Activated CD8-positive, alpha-beta memory T cell treated with anti-CD3 and anti-CD28 coated beads for 1 hour (primary cell): Measurements from ENCODE around the gene RAB27B.

Experiments used
- DNase-seq, 2 donors: peaks; one replicate each; pipeline ENCODE4 v3.0.0-alpha.2; 2020; ENCODE audit warnings: low read depth in 1 of 2; ENCODE audit errors: extremely low read depth in 1 of 2

The RAB27B gene

DNA sequence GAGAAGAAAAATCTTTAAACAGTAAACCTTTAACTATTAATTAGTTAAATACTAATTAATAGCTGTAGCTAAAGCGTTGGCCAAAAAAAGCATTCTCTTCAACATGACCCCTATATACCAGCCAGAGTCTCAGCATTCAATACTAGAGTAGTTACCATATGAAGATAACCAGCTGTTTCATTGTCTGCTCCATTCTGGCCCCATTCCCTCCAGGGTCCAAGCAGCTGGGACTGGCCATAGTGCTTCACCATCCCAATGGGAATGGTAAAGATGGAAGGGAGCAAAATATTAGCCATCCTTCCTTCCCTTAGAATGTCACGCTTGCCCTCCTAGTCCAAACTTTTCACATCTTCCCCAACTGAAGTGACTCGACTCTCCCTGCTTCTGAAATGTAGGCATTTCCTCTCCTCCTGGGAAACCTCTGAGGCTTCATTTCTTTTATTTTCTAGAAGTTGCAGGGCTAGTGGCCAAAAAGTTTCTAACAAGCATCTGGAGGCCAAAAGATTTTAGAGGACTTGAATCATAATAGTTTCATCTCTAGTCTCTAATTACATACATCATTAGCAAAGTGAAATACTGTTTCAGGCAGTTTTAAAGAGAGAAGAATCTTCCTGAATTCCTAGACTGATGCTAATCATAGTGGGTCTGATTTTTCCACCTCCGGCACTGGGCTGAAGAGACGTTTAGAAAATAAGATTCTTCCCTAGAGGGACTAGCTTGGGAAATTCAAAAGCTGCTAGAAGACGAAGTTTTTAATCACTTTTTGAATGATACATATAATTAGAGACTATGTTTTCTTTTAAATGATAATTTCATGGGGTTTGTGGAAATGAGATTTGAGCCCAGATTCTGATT is 78.3 kb downstream of the RAB27B start:
- no peak for DNase-seq

DNA sequence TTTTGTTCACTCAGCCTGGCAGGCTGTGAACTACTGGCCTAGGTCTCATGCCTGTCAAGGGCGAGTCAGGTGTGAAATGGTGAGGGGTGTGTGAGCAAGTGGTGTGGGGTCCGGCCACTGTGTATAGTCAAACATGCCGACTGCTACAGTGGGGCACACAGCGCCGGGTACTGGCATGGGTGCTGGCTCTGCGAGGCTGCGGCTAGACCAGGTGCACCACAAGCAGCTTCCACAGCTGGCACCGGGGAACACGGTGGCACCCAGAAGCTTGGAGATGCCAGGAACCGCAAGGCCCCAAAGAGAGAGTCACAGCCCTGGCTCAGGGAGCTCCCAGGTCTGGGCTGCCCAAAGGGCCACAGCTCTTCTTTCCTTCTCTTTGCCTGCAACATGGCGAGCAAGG is 81.3 kb downstream of the RAB27B start:
- DNase-seq: no peak

DNA sequence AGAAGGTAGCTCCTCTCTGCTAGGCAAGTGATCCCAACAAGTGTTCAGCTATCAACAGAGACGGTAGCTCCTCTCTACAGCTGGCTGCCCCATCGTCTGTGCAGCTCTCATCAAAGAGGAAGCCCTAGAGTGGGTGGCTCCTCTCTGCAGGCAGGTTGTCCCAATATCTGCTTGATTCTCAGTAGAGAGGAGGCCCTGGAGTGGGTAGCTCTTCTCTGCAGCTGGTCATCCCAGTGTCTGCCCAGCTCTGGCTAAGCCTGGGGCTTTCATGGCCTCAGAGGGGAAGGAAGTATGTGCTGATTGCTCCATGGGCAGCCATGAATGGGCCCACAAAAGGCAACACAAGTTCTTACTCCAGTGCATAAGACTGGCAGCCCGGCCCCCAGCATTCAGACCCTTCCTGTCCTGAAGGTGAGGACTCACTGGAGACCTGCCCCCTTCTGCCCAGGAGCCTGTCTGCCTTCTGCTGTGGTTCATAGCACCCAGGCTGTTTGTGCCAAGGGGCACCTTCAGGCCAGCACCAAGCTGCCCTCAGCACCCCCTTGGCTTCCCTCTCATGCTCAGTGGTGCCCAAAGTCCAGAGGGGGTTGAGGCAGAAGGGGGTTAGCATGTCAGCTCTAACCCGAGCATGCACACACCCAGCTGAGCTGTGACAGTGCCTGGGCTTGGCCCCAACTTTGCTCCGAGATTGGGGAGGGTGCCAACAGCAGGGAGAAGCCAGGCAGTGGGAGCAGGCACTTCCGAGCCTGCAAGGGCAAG is 82.1 kb downstream of the RAB27B start:
- no peak for DNase-seq

DNA sequence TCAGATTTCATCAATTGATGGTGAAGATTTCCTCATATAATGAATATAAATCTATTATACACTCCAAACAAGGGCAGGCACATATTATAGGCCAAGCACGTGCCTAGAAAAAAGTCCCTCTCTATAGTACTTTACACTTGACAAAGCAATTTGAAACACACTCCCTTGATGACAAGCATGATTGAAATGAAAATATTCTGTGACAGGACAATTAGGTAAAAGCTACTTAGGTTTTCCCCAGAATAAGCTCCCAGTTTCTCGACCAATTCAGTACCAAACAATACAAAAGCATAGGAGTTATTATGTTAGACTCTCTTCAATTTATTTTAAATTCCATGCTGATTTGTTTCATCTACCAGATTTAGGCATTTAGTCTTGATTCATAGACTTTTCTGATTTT is 83.3 kb downstream of the RAB27B start:
- no peak for DNase-seq

GRCh38 chr18:54914816-54915215 is 86.5 kb downstream of the RAB27B start:
- DNase-seq: no peak

- no peak for DNase-seq
Observed at GRCh38 chr18:54916507-54916906, 88.2 kb downstream of the RAB27B start.

- no peak for DNase-seq
Observed at GRCh38 chr18:54918060-54918459, 89.8 kb downstream of the RAB27B start.

GRCh38 chr18:54919412-54919811 is 91.1 kb downstream of the RAB27B start:
- no peak for DNase-seq

DNA sequence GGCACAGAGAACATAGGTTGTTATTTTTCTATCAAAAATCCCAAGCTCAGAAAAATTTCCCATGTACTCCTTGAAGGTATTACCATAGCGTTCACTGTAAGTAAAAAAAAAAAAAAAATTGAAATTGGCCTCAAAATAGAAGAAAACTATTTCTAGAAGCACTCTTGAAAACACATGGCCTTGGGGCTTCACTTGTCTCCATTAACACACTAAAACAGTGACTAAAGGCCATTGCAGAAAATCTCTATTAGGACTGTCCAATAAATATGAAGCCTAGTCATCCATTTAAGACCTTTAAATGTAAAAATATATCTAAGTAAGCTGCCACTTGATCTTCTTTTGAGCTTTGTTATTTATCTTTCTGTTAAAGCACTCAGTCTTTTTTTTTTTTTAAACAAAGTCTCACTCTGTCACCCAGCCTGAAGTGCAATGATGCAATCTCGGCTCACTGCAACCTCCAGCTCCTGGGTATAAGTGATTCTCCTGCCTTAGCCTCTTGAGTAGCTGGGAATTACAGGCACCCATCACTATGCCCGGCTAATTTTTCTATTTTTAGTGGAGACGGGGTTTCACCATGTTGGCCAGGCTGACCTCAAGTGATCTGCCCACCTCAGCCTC is 95.2 kb downstream of the RAB27B start:
- no peak for DNase-seq

DNA sequence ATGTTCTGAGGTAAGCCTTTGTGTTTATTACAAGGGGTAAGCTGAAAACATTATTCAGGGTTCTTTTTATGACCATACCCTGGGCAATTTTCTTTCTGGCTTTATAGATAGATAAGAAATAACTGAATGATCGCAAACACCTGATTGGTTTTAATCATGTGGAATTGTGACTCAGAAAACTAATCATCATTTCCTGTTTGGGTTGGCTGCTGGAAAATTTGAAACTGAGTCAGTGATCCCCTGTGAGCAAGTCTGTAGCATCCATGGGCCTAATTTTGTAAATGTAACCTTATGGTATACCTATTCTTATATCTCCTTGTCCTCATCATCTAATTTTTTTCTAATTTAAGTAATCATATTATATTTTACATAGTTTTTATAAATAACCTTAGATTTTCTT is 96.7 kb downstream of the RAB27B start:
- DNase-seq: no peak

GRCh38 chr18:54926593-54927325 is 98.5 kb downstream of the RAB27B start:
- no peak for DNase-seq

DNA sequence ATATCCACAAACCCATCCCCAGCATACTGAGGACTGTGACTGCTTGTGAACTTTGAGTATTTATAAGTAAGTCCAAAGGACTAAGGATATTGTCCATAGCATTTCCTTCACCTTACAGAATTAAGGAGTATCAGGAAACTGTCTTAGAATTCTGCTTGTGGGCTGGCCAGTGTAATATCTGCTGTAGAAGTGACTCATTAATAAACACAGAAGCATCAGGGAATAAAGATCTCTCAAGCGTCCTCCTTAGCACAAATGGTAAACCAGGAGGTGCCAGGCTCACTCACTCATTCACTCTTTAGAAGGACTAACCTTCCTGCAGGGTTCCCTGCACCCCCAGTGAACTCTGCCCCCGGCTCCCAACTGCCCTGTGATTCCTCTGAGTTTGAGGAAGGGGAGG is 100.0 kb downstream of the RAB27B start:
- no peak for DNase-seq

- no peak for DNase-seq
Observed at GRCh38 chr18:54931152-54931551, 102.9 kb downstream of the RAB27B start.

DNA sequence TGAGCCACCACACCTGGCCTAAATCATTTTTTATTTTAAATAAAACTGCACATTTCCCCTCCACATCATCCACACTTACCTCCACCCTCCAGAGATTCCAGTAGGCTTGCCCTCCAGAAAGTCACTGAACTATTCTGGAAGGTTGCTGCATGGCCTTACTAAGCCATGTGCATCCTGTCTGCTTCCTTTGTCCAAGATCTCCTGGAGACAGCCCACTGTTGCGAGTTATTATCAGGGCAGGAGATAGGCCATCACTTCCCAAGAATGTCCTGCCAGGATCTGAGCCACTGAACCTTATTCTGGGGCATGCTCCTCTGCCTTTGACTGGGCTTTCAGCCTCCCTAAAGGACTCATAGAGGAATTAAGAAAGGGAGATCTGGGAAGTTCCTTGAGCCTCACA is 104.2 kb downstream of the RAB27B start:
- no peak for DNase-seq

GRCh38 chr18:54938506-54938905 is 110.2 kb downstream of the RAB27B start:
- DNase-seq: no peak

DNA sequence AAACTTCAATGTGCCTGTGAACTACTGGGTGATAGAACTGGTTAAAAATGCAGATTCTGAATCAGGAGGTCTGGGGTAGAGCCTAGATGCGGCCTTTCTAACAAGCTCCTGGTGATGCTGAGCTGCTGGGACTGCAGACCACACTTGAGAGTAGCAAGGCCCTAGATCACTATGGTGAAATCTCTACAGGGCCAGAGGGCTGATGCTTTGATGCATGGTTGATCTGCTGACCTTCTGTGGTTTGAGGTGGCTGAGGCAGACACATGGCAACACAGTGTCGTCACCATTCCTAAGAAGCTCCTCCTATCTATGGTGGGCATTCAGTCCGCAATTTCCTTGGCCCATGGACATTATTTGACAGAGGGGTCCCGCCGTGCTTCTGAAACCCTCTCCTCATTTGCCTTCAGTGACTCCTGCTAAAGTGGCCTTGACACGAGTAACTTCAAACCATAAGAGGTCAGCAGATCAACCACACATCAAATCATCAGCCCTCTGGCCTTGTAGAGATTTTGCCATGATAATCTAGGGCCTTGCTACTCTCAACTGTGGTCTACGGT is 111.2 kb downstream of the RAB27B start:
- DNase-seq: no peak

- no peak for DNase-seq
Observed at GRCh38 chr18:54942144-54942543, 113.9 kb downstream of the RAB27B start.

- no peak for DNase-seq
Observed at GRCh38 chr18:54942569-54942968, 114.3 kb downstream of the RAB27B start.
